HG02623 (cell line): ENCODE results near the gene PLPP4.
"Not testable (repeated sequence)": the region's sequence is repeated elsewhere in the genome, so short reads cannot be mapped to it uniquely, and the experiment has no call there.

Experiments used
- ATAC-seq: cut with Tn5 transposase; IDR thresholded peaks from one replicate; pipeline ENCODE4 v1.9.1; 2021; ENCODE audit warnings: moderate library complexity; ENCODE audit not compliant: unreplicated experiment

The PLPP4 gene

DNA sequence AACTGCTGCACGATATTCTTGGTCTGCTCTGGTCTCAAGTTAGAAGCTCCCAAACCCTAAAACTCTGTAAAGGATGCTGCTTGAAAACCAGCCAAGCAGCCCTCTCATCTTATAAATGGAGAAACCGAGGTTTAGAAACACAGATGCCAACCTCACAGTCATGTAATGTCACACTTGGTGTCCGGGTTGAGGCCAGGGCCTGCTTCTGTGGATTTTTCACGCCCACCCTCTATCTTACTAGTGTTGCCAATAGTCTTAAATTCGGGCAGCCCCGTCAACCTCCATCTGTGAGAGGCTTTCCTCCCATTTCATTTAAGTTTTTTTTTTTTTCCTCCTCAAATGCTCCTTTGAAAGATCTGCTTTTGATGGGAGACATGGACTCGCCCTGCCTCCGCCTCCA, 28.9 kb downstream of the PLPP4 start:
- ATAC-seq: no peak

GRCh38 chr10:120486671-120487205, 29.7 kb downstream of the PLPP4 start:
- ATAC-seq: no peak

- no peak for ATAC-seq
Measured at GRCh38 chr10:120490288-120490687, 33.3 kb downstream of the PLPP4 start.

GRCh38 chr10:120492346-120492745, 35.3 kb downstream of the PLPP4 start:
- ATAC-seq: no peak

GRCh38 chr10:120493411-120494312, 36.6 kb downstream of the PLPP4 start:
- ATAC-seq: peak; percentile 69

GRCh38 chr10:120494313-120494710, 37.3 kb downstream of the PLPP4 start:
- no peak for ATAC-seq

GRCh38 chr10:120495226-120496009, 38.4 kb downstream of the PLPP4 start:
- no peak for ATAC-seq

GRCh38 chr10:120499883-120500282, 42.9 kb downstream of the PLPP4 start:
- no peak for ATAC-seq

DNA sequence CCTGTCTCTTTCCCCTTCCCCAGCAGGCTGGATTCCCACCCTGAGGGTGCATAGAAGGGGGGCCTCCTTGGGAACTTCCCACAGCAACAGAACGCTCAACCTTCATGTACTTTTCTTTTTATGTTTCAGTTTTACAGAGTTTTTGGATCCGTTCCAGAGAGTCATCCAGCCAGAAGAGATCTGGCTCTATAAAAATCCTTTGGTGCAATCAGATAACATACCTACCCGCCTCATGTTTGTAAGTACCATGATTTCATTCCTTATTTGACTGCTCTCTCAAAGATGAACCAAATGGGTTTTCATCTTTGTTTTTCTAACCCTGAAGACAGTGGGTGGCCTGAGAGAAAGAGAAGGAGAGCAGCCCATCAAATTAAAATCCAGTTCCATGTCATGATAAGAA, 46.7 kb downstream of the PLPP4 start:
- ATAC-seq: no peak

GRCh38 chr10:120504227-120504626, 47.2 kb downstream of the PLPP4 start:
- not testable (repeated sequence) for ATAC-seq

DNA sequence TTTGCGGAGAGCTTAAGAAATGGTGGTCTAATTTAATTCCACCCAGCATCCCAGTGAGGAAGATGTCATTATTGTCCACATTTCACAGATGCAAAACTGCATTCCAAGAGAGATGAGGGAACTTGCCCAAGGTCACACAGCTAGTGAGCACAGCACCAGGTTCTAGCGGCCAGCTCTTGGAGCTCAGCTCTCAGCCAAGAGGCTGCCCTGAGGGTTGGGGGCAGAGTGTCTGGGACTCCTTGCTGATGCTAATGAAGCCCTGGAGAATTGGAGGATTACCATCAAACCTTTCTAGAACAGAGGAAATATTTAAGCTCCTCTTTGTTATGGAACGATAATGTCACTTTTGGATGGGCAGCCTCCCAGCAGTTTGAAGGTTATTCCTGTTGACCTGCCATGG, 48.0 kb downstream of the PLPP4 start:
- no peak for ATAC-seq

- no peak for ATAC-seq
Measured at GRCh38 chr10:120505866-120506265, 48.8 kb downstream of the PLPP4 start.

DNA sequence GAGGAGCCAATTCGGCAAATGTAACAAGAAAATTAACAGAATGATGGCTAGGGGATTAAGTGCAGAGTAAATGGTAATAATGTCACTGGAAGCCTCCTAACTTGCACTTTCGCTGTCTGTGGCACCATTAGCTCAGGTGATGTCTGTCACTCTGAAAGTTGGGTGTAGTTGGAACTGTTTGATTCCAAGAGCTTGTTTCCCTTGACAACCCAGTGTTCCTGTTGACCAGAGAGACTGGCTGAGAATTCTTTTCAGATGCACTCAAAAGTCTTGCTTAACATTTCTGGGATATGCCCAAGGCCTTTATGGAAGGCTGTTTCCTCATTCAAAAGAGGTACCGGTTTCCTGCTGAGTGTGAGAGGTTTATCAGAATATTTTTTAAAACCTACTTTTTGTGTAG, 49.6 kb downstream of the PLPP4 start:
- no peak for ATAC-seq

DNA sequence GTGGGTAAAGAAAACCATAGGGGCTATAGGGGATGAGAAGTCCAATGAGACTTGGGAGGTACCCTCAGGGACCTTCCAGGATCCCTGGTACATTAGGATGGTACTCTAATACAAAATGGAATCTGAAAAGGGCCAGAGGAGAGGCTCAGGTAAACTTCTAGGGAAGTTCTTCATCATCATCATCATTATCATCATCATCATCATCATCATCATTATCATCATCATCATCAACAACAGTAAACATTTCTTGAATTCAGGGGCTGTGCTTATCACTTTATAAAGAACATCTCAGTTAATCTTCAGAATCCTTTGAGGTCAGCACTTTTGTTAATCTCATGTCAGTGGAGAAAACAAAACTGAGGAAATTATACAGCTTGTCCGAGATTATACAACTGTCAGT, 50.1 kb downstream of the PLPP4 start:
- ATAC-seq: no peak

- no peak for ATAC-seq
Measured at GRCh38 chr10:120507651-120508050, 50.6 kb downstream of the PLPP4 start.

GRCh38 chr10:120508393-120508792, 51.4 kb downstream of the PLPP4 start:
- ATAC-seq: no peak

GRCh38 chr10:120508966-120509365, 51.9 kb downstream of the PLPP4 start:
- ATAC-seq: no peak

DNA sequence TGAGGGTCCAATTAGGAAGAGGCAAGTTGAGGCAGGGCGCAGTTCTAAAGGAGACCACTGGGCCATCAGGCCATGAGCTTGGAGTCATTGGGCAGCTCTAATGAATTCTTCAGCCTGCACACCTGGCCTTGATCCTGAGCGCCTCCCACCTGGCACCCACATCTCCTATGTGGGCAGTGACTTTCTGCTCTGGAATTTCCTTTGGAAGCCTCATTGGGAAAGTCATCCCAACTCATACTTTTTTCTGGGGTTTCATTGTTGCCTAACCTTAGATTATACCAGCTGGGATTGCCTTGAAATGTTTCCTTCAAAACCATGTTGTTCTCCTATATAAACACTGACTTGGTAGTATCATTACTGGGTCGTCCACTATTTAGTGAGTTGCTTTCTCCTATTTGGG, 54.1 kb downstream of the PLPP4 start:
- no peak for ATAC-seq

GRCh38 chr10:120513307-120513796, 56.3 kb downstream of the PLPP4 start:
- no peak for ATAC-seq

DNA sequence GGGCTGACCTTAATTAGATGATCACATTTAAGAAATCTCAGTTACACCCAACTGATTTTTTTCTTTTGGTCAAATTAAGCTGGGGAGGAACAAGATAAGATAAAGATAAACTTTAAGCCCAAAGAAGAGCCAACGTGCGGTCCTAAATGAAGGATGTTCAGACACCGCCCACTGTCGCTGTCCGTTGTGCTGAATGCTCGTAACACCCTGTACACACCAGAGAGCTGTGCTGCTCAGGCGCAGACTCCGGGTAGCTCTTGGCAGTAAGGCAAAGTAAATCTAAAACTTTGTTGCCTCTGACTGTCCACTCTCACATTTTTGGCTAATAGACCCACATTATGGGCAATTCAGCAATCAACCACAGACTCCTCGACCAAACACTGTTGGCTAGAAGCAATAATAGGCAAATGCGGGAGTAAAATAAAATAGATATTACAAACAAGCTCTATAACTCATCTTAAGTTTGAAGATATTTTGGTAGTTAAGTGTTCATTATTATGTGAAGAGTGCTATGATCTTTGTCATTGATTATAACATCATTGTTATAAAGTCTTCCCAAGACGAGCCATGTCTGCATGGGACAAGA, 57.1 kb downstream of the PLPP4 start:
- no peak for ATAC-seq

- ATAC-seq: no peak
Measured at GRCh38 chr10:120514959-120515358, 57.9 kb downstream of the PLPP4 start.
